GM10847 (cell line): ENCODE measurements around the gene FTL.

Experiments used
- POLR2A ChIP-seq: IDR thresholded peaks from 2 replicates; pipeline ENCODE4 v1.6.1; 2011; ENCODE audit not compliant: insufficient read length; ENCODE audit errors: extremely low read depth

Gene FTL

DNA sequence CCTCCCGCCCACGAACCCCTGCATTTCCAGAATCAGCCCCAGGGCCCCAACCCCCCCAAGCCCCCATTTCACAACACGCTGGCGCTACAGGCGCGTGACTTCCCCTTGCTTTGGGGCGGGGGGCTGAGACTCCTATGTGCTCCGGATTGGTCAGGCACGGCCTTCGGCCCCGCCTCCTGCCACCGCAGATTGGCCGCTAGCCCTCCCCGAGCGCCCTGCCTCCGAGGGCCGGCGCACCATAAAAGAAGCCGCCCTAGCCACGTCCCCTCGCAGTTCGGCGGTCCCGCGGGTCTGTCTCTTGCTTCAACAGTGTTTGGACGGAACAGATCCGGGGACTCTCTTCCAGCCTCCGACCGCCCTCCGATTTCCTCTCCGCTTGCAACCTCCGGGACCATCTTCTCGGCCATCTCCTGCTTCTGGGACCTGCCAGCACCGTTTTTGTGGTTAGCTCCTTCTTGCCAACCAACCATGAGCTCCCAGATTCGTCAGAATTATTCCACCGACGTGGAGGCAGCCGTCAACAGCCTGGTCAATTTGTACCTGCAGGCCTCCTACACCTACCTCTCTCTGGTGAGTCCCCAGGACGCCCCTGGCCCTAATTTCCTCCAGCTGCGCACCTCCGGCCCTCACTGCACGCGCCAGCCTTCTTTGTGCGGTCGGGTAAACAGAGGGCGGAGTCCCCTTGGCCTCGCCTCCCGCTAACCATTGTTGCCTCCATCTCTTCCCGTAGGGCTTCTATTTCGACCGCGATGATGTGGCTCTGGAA is at the start of gene FTL:
Gene FTL, plus strand, starts transcription at position 270 of the 766 bp plus-strand sequence. Its CDS starts 199 bp downstream, at position 469.
- peak; percentile 99 for TF ChIP-seq POLR2A

GRCh38 chr19:48915757-48916156 is 49.4 kb upstream of the FTL start:
- no peak for TF ChIP-seq POLR2A

DNA sequence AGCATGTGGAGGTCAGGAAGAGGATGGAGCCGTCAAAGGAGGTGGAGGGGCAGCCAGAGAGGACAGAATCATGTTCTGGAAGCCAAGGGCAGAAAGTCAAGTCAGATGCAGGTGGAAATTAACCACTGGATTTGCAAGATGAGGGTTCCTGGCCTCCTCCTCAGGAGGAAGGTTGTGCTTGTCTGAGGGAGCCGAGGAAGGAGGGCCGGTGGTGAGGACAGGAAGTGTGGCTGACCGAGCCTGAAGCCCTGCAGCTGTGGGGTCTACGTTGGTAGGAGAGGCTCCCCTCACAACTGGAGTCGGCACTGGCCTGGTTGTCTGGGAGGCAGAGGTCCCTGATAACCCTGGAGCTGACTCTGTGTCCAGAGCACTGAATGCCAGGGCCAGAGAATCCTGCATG is 47.0 kb upstream of the FTL start:
- no peak for TF ChIP-seq POLR2A

GRCh38 chr19:48918801-48919247 is 46.3 kb upstream of the FTL start:
- TF ChIP-seq POLR2A = no peak

DNA sequence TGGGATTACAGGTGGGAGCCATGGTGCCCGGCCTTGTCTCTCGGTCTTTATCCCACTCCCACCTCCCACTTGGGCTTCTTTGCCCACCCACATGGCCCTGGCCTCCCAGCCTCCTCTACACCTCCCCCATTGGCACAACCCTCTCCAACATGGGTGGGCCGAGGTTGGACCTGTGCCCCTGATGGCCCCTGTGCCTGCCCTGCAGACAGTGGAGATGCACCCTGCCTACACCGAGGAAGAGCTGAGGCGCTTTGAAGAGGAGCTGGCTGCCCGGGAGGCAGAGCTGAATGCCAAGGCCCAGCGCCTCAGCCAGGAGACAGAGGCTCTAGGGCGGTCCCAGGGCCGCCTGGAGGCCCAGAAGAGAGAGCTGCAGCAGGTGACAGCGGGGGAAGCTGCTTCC is 44.2 kb upstream of the FTL start:
- no peak for TF ChIP-seq POLR2A

- no peak for TF ChIP-seq POLR2A
These were observed 43.2 kb upstream of the FTL start for GRCh38 chr19:48921721-48922500.

DNA sequence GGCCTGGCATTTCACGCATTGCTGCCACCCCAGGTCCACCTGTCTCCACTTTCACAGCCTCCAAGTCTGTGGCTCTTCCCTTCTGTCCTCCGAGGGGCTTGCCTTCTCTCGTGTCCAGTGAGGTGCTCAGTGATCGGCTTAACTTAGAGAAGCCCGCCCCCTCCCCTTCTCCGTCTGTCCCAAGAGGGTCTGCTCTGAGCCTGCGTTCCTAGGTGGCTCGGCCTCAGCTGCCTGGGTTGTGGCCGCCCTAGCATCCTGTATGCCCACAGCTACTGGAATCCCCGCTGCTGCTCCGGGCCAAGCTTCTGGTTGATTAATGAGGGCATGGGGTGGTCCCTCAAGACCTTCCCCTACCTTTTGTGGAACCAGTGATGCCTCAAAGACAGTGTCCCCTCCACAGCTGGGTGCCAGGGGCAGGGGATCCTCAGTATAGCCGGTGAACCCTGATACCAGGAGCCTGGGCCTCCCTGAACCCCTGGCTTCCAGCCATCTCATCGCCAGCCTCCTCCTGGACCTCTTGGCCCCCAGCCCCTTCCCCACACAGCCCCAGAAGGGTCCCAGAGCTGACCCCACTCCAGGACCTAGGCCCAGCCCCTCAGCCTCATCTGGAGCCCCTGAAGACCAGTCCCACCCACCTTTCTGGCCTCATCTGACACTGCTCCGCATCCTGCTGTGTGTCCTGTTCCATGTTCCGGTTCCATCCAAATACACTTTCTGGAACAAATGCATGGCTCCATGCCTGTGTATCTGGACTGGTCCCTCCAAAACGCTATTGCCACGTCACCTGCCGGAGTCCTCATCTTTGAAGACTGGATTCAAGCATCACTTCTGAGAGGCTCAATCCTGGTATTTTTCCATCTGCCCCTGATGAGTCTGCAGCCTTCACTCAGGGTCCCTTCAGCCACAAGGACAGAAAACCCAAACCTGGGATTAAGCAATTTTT is 42.3 kb upstream of the FTL start:
- no peak for TF ChIP-seq POLR2A

GRCh38 chr19:48925240-48925843 is 39.8 kb upstream of the FTL start:
- no peak for TF ChIP-seq POLR2A

- no peak for TF ChIP-seq POLR2A
These were observed 38.2 kb upstream of the FTL start for GRCh38 chr19:48926909-48927308.

DNA sequence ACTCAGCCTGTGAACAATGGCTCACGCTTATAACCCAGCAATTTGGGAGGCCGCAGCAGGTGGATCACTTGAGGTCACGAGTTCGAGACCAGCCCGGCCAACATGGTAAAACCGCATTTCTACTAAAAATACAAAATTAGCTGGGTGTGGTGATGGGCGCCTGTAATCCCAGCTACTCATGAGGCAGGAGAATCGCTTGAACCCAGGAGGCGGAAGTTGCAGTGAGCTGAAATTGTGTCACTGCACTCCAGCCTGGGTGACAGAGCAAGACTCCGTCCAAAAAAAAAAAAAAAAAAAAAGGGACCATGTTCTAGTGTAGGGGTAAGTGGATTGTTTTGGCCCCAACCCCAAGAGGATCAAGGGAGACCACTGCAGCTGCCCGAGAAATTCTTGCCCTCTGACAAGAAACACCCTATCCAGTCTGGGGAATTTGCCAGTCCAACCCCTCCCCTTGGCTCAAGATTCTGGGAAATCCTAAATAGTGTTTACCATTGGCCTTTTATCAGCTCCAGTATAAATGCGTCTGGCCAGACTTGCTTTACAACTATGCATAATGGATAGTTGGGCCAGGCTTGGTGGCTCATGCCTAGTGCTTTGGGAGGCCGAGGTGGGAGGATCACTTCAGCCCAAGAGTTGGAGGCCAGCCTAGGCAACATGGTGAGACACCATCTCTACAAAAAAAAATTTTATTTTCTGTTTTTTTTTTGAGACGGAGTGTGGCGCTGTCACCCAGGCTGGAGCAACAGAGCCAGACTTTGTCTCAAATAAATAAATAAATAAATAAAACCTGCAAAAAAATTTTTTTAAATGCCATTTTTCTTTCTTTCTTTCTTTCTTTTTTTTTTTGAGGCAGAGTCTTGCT is 36.7 kb upstream of the FTL start:
- TF ChIP-seq POLR2A = no peak

GRCh38 chr19:48933382-48933932 is 31.7 kb upstream of the FTL start, which contains the start of gene DHDH:
DHDH (plus strand) TSS chr19:48933699; CDS start chr19:48933722, 23 bp downstream.
- peak; percentile 12 for TF ChIP-seq POLR2A

DNA sequence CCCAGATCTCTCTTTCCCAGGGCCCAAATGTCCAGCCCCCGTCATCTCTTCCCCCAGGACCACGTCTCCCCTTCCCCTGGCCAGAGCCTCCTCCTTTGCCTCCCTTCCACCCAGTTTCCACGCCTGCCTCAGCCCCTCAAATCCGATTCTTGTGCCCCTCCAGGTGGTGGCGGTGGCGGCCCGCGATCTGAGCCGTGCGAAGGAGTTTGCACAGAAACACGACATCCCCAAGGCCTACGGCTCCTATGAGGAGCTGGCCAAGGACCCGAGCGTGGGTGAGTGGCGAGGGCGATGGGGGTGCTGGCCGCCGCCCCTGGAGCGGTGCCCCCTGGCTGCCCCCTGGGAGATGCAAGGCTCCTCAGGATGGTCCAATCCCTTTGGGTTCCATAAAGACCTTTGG is 30.3 kb upstream of the FTL start:
- no peak for TF ChIP-seq POLR2A

DNA sequence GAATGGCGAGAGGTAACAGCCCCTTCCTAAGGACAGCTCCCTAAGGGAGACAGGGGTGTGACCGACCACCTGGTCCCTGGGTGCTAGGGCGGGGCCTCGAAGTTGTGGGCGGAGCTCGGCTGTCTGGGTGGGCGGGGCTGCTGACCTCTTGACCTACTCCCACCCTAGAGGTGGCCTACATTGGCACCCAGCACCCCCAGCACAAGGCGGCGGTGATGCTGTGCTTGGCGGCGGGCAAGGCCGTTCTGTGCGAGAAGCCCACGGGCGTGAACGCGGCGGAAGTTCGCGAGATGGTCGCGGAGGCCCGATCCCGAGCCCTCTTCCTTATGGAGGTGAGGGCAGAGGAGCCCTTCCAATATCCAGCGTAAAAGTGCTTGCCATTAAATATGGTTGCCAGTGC is 29.2 kb upstream of the FTL start:
- no peak for TF ChIP-seq POLR2A
